ENCODE data around the gene SLC30A10.
A peak's percentile ranks its signal among the peaks of the same experiment; 100 is the strongest.
"Not testable (repeated sequence)": the region's sequence is repeated elsewhere in the genome, so short reads cannot be mapped to it uniquely, and the experiment has no call there.

The SLC30A10 gene

GRCh38 chr1:219949227-219949626, 20.9 kb upstream of the SLC30A10 start:
- not testable (repeated sequence) for H3K36me3 ChIP-seq (ENCODE audit: insufficient read depth, low read length); H3K9me3 ChIP-seq (ENCODE audit: low read length); H2AFZ ChIP-seq (ENCODE audit: low read depth, low read length); H3K4me3 ChIP-seq (ENCODE audit: low read length); H3K27me3 ChIP-seq (ENCODE audit: insufficient read depth, low read length); H3K4me1 ChIP-seq (ENCODE audit: insufficient read depth, low read length)

DNA sequence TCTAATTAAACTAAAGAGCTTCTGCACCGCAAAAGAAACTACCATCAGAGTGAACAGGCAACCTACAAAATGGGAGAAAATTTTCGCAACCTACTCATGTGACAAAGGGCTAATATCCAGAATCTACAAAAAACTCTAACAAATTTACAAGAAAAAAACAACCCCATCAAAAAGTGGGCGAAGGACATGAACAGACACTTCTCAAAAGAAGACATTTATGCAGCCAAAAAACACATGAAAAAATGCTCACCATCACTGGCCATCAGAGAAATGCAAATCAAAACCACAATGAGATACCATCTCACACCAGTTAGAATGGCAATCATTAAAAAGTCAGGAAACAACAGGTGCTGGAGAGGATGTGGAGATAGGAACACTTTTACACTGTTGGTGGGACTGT, 20.4 kb upstream of the SLC30A10 start:
- not testable (repeated sequence) for H3K36me3 ChIP-seq (ENCODE audit: insufficient read depth, low read length); H3K4me3 ChIP-seq (ENCODE audit: low read length); H3K27me3 ChIP-seq (ENCODE audit: insufficient read depth, low read length); H2AFZ ChIP-seq (ENCODE audit: low read depth, low read length); H3K9me3 ChIP-seq (ENCODE audit: low read length); H3K4me1 ChIP-seq (ENCODE audit: insufficient read depth, low read length)

DNA sequence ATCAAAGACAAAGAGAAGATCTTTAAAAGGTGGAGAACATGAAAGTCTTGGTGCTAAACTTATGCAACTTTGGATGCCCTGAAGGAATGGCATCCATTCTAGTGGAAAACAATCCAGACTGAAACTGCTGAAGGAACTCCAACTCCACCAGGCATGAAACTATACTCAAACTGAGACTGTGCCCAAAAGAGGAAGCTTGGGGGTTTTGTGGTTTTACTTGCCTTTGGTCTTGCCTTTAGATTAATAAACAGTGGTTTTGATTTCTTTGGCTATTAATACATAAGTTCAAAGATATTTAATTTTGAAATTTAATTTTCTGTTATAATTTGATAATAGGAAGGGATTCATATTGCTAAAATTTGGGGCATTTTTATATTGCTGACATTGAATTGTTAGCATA, 17.4 kb upstream of the SLC30A10 start:
- no peaks in the 10 kb centered on the region for H3K27me3 ChIP-seq (ENCODE audit: insufficient read depth, low read length)
- H3K9me3 ChIP-seq (ENCODE audit: low read length), result no peaks in the 10 kb centered on the region
- no peak overlapping the region for H3K4me3 ChIP-seq (ENCODE audit: low read length)
- H3K36me3 ChIP-seq (ENCODE audit: insufficient read depth, low read length), result no peaks in the 10 kb centered on the region
- no peak overlapping the region for H2AFZ ChIP-seq (ENCODE audit: low read depth, low read length)
- H3K4me1 ChIP-seq (ENCODE audit: insufficient read depth, low read length), result no peaks in the 10 kb centered on the region

GRCh38 chr1:219941179-219942118, 13.1 kb upstream of the SLC30A10 start:
- H2AFZ ChIP-seq (ENCODE audit: low read depth, low read length), result no peak overlapping the region
- no peak overlapping the region for H3K4me3 ChIP-seq (ENCODE audit: low read length)
- H3K9me3 ChIP-seq (ENCODE audit: low read length), result no peaks in the 10 kb centered on the region
- H3K27me3 ChIP-seq (ENCODE audit: insufficient read depth, low read length), result peaks cover 5% of the 10 kb centered on the region
- no peaks in the 10 kb centered on the region for H3K36me3 ChIP-seq (ENCODE audit: insufficient read depth, low read length)
- no peaks in the 10 kb centered on the region for H3K4me1 ChIP-seq (ENCODE audit: insufficient read depth, low read length)

GRCh38 chr1:219940707-219941106, 12.3 kb upstream of the SLC30A10 start:
- Histone ChIP-seq H3K9me3 (ENCODE audit: low read length) (no peaks in the 10 kb centered on the region), H3K4me3 (ENCODE audit: low read length) (no peak overlapping the region), H3K36me3 (ENCODE audit: insufficient read depth, low read length) (no peaks in the 10 kb centered on the region), H3K27me3 (ENCODE audit: insufficient read depth, low read length) (peaks cover 5% of the 10 kb centered on the region), H3K4me1 (ENCODE audit: insufficient read depth, low read length) (no peaks in the 10 kb centered on the region), H2AFZ (ENCODE audit: low read depth, low read length) (no peak overlapping the region)

- no peak overlapping the region for H3K4me3 ChIP-seq (ENCODE audit: low read length)
Measured at GRCh38 chr1:219938706-219939105, 10.3 kb upstream of the SLC30A10 start.

GRCh38 chr1:219933763-219934162, 5.4 kb upstream of the SLC30A10 start:
- H2AFZ ChIP-seq (ENCODE audit: low read depth, low read length); H3K4me3 ChIP-seq (ENCODE audit: low read length); H3K9me3 ChIP-seq (ENCODE audit: low read length); H3K4me1 ChIP-seq (ENCODE audit: insufficient read depth, low read length); H3K36me3 ChIP-seq (ENCODE audit: insufficient read depth, low read length): not testable (repeated sequence)
- H3K27me3 ChIP-seq (ENCODE audit: insufficient read depth, low read length), result peaks cover 13% of the 10 kb centered on the region

More at GRCh38 chr1:219938706-219939105, 10.3 kb upstream of the SLC30A10 start:
- Histone ChIP-seq H3K36me3 (ENCODE audit: insufficient read depth, low read length) (no peaks in the 10 kb centered on the region), H3K27me3 (ENCODE audit: insufficient read depth, low read length) (peaks cover 5% of the 10 kb centered on the region), H3K4me1 (ENCODE audit: insufficient read depth, low read length) (no peaks in the 10 kb centered on the region), H3K9me3 (ENCODE audit: low read length) (no peaks in the 10 kb centered on the region), H2AFZ (ENCODE audit: low read depth, low read length) (no peak overlapping the region)

- Histone ChIP-seq H3K27me3 (ENCODE audit: insufficient read depth, low read length) (peaks cover 34% of the 10 kb centered on the region), H2AFZ (ENCODE audit: low read depth, low read length) (no peak overlapping the region), H3K4me1 (ENCODE audit: insufficient read depth, low read length) (peaks cover 7% of the 10 kb centered on the region)
Measured at GRCh38 chr1:219931033-219931432, 2.7 kb upstream of the SLC30A10 start.

DNA sequence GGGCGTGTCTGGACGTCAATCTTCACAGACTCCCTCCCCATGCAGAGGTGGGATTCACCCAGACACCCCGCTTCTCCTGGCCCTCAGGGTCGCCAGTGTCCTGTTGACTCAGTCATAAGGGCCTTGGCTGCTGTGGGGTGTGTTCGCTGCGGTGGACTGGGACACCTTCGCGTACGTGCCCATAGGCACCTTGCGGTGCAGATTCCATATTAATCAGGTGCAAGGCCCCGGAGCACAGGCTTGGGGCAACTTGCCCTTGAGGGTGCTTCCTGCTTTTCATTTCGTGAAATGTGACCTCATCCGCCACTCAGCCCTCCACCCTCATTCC, 398 bp upstream of the SLC30A10 start:
- Histone ChIP-seq H3K9me3 (ENCODE audit: low read length) (no peaks in the 10 kb centered on the region), H3K4me1 (ENCODE audit: insufficient read depth, low read length) (peaks cover 7% of the 10 kb centered on the region), H3K4me3 (ENCODE audit: low read length) (peak overlapping the region; percentile 50), H3K27me3 (ENCODE audit: insufficient read depth, low read length) (peaks cover 34% of the 10 kb centered on the region), H2AFZ (ENCODE audit: low read depth, low read length) (peak overlapping the region; percentile 73), H3K36me3 (ENCODE audit: insufficient read depth, low read length) (no peaks in the 10 kb centered on the region)

More at GRCh38 chr1:219931033-219931432, 2.7 kb upstream of the SLC30A10 start:
- Histone ChIP-seq H3K4me3 (ENCODE audit: low read length) (no peak overlapping the region), H3K36me3 (ENCODE audit: insufficient read depth, low read length) (no peaks in the 10 kb centered on the region), H3K9me3 (ENCODE audit: low read length) (no peaks in the 10 kb centered on the region)

- H3K27me3 ChIP-seq (ENCODE audit: insufficient read depth, low read length), result peaks cover 40% of the 10 kb centered on the region
- H3K4me1 ChIP-seq (ENCODE audit: insufficient read depth, low read length), result peaks cover 7% of the 10 kb centered on the region
- peak overlapping the region; percentile 73 for H2AFZ ChIP-seq (ENCODE audit: low read depth, low read length)
- H3K4me3 ChIP-seq (ENCODE audit: low read length), result peak overlapping the region; percentile 50
- H3K36me3 ChIP-seq (ENCODE audit: insufficient read depth, low read length), result no peaks in the 10 kb centered on the region
- H3K9me3 ChIP-seq (ENCODE audit: low read length), result no peaks in the 10 kb centered on the region
Measured at GRCh38 chr1:219927298-219927955, 930 bp downstream of the SLC30A10 start.

DNA sequence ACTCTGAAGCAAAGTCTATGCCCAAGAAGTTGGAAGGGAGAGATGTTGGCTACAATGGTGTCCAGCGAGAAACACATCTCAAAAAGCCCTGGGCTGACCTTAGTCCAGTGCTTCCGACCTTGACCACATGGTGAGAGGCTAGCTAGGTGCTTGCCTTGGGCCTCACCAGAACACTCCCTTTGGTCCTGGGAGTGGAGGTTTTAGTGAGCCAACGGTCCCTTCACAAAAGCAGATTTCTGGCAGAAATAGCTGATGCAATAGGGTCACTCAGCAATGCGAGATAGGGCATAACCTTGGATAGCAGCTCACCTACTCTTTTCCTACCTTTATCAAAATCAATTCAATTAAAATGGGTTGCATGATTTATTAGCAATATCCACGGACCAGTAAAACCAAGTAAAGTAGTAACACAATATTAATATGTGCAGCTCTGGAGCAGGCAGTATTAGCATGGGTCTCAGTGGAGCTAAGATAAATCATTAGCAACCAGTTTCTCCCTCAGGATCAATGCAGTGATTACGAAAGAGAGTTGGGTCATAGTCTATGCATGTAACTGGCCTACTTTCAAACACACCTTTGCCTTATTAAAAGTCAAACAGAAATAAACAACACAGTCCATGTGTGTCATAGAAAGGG, 1.9 kb downstream of the SLC30A10 start:
- H3K27me3 ChIP-seq (ENCODE audit: insufficient read depth, low read length), result peaks cover 40% of the 10 kb centered on the region
- H3K4me1 ChIP-seq (ENCODE audit: insufficient read depth, low read length), result peaks cover 7% of the 10 kb centered on the region
- no peaks in the 10 kb centered on the region for H3K9me3 ChIP-seq (ENCODE audit: low read length)
- no peak overlapping the region for H2AFZ ChIP-seq (ENCODE audit: low read depth, low read length)
- H3K36me3 ChIP-seq (ENCODE audit: insufficient read depth, low read length), result no peaks in the 10 kb centered on the region
- H3K4me3 ChIP-seq (ENCODE audit: low read length), result no peak overlapping the region

DNA sequence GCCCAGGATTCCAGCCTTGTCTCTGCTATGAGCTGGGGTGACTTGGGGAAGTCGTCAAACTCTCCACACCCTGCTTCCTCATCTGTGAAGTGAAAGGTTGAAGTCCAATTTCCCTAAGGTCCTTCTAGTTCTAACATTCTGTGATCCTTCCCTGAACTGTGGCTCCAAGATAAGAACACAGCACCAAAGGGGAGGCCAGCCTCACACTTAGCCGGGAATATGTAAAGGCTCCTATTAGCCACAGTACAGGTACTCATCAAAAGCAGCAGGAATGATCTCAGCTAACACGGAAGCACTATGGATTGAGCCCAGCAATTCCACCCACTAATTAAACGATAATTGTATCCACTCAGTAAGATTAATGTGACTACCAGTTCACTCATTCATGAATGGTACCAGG, 4.0 kb downstream of the SLC30A10 start:
- Histone ChIP-seq H3K27me3 (ENCODE audit: insufficient read depth, low read length) (peaks cover 37% of the 10 kb centered on the region), H2AFZ (ENCODE audit: low read depth, low read length) (no peak overlapping the region), H3K36me3 (ENCODE audit: insufficient read depth, low read length) (no peaks in the 10 kb centered on the region), H3K9me3 (ENCODE audit: low read length) (no peaks in the 10 kb centered on the region), H3K4me1 (ENCODE audit: insufficient read depth, low read length) (peaks cover 7% of the 10 kb centered on the region), H3K4me3 (ENCODE audit: low read length) (no peak overlapping the region)

DNA sequence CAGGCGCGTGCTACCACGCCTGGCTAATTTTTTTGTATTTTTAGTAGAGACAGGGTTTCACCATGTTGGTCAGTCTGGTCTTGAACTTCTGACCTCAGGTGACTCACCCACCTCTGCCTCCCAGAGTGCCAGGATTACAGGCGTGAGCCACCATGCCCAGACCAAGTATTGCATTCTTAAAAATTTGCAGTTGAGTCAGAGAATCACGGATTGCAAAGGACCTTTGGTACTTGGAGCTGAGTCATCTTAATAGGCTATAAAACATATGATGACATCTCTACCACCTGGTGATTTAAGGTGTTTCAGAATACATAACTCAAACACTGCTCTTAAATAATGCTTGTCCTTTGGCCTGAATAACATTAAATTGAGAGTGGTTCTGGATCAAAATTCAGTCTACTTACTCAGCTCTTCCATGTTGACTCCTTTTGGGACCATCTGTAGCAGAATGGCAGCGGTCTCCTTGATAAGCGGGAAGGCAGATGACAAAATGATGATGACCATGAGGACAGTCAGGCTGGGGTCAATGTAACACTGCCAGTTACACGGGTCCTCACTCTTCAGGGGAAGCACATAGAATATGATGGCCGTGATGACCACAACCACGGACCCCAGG, 10.4 kb downstream of the SLC30A10 start:
- H3K9me3 ChIP-seq (ENCODE audit: low read length), result no peaks in the 10 kb centered on the region
- H2AFZ ChIP-seq (ENCODE audit: low read depth, low read length), result no peak overlapping the region
- no peak overlapping the region for H3K4me3 ChIP-seq (ENCODE audit: low read length)
- H3K36me3 ChIP-seq (ENCODE audit: insufficient read depth, low read length), result no peaks in the 10 kb centered on the region
- peaks cover 4% of the 10 kb centered on the region for H3K27me3 ChIP-seq (ENCODE audit: insufficient read depth, low read length)
- no peaks in the 10 kb centered on the region for H3K4me1 ChIP-seq (ENCODE audit: insufficient read depth, low read length)
